ENCODE data around the gene CADM1.

The CADM1 gene

DNA sequence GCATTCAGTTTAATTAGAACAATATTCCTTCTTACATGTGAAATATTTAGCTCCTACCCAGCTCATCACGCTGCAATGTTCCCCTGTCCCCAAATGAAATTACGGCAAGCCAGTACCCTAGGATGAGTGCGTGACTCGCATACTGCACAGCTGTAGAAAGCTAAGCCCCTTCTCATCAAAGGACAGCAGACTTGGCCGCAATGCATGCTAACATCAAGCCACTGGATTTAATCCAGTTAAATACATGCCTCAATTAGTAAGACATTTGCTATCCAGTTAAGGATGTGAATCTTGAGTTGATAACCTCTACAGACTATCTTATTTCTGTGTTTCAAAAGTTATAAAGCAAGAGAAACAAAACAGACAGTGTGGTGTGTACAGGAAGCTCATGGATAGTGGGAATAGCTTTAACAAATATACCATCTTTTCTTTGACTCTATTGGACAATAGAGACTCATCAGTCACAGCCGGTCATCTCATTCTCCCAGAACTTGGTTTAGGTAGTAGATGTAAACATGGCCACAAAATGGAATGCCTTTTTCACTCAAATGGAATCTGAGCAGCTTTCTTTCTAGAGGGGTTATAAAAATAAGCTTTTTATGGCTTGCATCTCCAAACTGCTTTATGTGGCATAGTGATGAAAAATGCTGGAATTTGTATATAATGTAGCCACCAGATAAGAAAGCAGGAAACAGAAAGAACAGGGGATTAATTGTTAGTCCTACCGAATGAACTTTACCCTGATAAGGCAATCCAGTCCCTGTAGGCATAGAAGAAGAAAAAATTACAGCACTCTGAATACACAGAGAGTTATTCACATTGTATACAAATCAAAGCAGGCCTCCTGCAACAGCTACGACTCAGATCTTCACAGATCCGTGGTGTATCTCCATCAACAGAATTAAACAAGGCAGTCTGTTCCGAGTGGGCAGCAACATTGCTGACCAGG, 224.1 kb downstream of the CADM1 start:
- no peak for DNase-seq (ENCODE audit: low read depth in 2 of 2)

- no peak for DNase-seq (ENCODE audit: low read depth in 2 of 2)
Observed at GRCh38 chr11:115276799-115277198, 227.4 kb downstream of the CADM1 start.

DNA sequence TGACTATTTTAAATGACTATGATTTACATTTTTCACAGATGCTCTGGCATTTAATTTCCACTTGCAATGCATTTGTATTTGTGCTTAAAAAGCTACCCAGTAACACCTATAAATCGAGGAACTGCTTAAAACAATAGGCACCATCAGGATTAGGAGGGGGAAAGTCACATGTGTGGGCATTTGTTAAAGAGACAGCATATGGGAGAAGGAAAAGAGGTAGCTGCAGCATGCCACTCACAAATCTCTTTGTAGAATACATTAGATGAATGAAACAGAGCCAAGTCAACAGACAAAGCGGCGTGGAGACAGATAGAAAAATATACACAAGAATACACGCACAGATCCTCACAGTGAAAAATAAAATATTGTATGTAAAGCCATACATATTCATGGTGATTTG, 228.0 kb downstream of the CADM1 start:
- no peak for DNase-seq (ENCODE audit: low read depth in 2 of 2)

DNA sequence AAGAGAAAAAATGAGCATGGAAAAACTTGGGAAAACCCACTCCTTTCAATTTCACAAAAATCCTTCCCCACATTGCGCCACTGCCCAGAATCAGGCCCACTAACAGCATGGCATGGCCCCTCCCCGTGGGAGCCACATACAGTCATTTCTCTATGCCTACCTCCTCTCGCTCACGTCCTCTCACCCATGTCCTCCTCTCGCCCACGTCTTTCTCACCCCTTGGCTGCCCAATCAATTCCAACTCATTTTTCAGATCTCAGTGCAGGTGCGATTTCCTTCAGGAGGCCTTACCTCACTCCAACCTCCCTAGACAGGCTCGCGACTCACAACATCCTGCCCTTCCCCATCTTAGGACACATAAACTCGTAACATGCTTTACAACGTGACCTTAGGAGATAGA, 229.2 kb downstream of the CADM1 start:
- no peak for DNase-seq (ENCODE audit: low read depth in 2 of 2)

DNA sequence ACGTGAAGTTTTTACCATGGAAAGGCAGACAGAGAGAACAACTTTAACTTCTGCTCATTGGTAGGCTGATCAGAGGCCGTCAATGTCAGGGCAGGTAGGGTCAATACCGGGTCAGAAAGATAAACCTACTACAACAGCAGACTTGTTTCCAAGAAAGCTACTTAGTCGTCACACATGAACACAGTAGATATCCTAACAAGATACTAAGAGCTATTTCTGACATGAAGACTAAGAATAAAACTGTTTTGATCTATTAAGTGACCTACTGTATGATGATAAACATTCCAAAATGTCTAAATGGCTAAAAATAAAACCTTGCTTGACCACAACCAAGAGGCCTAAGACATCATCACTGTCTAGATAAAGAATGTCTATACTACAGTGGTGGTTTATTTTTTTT, 231.3 kb downstream of the CADM1 start:
- no peak for DNase-seq (ENCODE audit: low read depth in 2 of 2)

- DNase-seq (ENCODE audit: low read depth in 2 of 2): no peak
Observed at GRCh38 chr11:115271643-115272042, 232.6 kb downstream of the CADM1 start.

GRCh38 chr11:115269191-115269950, 234.8 kb downstream of the CADM1 start:
- DNase-seq (ENCODE audit: low read depth in 2 of 2): no peak

DNA sequence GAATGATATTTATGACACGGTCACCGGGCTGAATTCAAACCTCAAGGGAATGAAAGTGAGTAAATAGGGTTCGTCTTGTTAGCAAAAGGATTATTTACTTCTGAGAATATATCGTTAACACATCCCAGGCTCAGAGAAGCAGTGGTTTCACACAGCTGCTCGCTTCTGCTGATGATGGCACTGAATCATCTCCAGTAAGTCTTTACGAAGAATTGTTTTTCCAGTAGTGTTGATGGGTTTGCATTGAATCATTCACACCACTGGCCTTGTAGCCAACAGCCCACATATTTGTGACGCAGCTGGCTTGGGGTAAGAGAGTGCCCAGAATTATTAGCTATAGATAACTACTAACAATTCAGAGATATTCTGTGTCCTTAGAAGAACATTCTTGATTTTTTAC, 236.3 kb downstream of the CADM1 start:
- DNase-seq (ENCODE audit: low read depth in 2 of 2): no peak

- DNase-seq (ENCODE audit: low read depth in 2 of 2): no peak
Observed at GRCh38 chr11:115267238-115267781, 236.9 kb downstream of the CADM1 start.

DNA sequence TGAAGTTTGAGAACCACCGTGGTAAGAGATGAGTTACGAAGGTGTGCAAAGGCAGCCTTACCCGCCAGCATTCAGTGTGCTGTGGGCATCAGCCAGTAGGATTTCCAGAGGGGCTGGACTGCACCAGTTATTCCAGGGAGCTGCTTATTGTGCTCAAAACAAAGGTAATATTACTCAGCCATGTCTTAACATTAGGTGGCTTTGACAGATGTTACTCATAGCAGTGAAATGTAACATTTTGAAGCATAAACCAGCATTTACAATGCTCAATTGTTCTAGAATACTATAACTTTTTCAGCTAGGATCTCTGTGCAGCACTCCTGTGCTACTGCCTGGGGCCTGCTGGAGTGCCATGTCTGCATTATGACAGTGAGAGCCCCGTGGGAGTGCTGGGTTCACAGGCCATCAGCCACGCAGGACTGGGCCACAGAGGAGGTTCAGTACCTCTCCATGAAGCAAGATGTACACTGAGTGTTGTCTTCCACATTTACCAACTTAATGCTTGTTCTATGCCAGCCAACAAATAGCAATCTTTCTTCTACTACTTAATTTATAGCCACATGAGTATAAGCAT, 238.1 kb downstream of the CADM1 start:
- DNase-seq (ENCODE audit: low read depth in 2 of 2): no peak

- no peak for DNase-seq (ENCODE audit: low read depth in 2 of 2)
Observed at GRCh38 chr11:115263799-115264656, 240.2 kb downstream of the CADM1 start.

DNA sequence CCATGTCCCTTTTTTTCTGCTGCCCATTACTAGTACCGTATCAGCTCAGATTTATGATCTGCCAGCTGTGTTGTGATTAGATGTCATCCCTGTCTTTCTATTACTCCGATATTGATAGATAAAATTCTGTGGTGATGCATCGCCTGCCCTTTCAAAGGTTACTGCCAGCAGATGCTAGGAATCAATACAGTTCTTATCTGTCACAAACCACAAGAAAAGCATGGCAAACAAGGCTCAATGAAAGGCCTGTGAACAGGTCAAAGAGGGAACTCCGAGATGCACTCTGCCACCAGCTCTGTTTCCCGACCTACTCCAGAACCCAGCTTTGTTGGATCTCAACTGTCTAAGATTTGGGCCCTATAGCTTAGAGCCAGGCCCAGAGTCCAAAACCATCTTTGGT, 246.0 kb downstream of the CADM1 start:
- DNase-seq (ENCODE audit: low read depth in 2 of 2): no peak

- DNase-seq (ENCODE audit: low read depth in 2 of 2): no peak
Observed at GRCh38 chr11:115257678-115258077, 246.5 kb downstream of the CADM1 start.

DNA sequence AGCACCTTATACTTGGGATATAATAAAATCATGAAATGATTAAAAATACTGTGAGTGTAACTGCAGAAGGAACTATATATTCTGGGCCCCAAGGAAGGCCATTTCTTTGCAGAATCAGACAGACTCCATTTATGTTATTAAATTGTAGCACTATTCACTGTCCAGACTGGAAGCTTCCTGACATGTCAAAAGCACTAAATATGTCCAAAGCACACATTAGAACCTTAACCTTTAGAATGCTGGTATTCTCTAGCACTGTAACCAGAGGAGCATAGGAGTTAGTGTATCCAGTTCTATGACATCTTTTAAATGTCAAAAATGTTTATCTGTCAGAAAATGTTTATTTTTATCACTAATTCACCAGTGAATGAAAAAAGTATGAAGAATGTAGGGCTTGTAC, 246.9 kb downstream of the CADM1 start:
- DNase-seq (ENCODE audit: low read depth in 2 of 2): no peak

DNA sequence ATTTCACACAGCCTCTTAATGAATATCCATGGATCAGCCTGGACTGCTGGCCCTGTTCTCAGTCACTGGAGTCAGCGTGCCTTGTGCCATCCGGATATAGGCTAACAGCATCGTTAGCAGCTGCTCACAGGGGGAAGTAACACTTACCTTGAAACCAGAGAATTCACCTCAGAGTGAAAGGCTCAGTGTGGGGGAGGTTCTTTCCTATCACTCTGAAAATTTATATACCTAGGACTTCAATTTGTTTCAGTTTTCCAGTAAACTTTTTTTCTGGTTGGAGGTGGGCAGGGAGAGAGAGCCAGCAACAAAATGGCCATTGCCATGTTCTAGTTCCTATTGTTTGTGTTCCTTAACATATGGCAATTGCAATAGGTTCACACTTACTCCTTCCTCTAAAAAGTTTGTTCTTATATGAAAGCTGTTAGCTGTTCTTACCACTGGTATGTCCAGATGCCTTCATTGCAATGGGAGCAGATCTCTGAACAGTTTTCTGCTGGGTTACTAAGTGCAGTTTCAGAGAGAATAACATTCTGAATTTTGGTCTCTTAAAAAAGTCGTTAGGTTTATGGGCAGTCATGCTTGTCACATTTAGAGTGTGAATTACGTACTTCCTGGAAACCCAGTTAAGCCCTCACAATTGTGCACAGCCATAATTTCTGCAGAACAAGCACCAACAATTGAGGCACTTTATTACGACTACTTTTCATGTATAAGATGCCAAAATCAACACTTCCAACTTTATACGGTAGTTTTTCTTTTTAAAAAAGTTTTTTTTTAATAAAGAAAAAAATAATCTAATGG, 247.6 kb downstream of the CADM1 start:
- DNase-seq (ENCODE audit: low read depth in 2 of 2): no peak

GRCh38 chr11:115255006-115255762, 249.0 kb downstream of the CADM1 start:
- DNase-seq (ENCODE audit: low read depth in 2 of 2): no peak

DNA sequence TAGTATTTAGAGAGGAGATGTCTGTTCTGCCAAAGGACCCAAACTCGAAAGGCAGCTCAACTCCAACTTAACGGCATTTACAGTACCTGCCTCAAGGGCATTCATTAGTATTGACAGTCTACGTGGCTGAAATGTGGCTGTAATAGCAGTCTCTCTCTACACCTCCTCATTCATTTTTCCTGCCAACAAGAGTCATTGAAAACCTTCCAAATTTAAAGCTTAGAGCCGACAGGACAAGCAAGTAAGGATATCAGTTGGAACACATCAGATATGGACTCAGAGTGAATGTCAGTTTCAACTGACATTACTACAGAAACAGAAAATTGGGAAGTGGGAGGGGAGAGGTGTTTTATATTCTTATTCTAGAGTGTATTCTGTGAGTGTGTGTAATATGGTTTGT, 253.1 kb downstream of the CADM1 start:
- DNase-seq (ENCODE audit: low read depth in 2 of 2): no peak

DNA sequence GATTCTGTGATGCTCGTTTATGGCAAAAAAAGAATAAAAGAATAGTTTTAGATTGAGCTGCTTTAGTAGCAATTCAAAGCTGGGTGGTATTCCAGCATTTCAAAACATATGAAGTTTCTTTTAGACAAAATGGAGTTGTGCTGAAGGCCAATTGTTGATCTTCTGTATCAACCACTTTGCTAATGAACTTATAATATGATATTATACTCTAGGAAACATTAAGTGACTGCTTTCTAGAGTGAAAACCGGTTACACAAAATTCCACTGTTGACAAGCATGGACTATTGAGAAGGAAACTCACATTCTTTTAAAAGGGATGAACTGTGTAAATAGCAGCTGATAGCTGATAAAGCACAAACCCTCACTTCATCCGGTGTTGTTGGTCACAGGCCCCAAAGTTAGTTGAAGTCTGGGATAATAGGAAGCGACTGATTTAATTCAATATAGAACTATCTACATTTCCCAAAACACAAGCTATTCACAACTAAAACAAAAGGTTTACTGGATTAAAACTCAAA, 255.1 kb downstream of the CADM1 start:
- no peak for DNase-seq (ENCODE audit: low read depth in 2 of 2)

DNA sequence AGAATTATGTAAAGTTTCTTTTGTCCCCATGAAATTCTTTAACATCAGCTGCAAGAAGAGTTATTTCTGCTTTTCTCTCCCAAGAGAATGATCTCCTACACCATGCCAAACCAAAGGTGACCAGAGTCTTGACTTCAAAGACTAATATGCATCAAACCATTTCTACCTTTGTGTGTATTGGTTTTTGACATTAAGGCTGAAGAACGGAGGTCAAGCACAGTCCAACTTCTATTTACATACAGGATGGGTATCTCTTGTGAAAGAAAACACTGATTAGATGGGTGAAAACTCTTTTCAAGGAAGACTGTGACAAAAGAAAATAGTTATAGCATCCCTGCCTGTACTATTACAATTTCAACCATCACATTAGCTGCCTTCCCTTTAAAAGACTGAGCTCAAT, 256.3 kb downstream of the CADM1 start:
- DNase-seq (ENCODE audit: low read depth in 2 of 2): no peak

DNA sequence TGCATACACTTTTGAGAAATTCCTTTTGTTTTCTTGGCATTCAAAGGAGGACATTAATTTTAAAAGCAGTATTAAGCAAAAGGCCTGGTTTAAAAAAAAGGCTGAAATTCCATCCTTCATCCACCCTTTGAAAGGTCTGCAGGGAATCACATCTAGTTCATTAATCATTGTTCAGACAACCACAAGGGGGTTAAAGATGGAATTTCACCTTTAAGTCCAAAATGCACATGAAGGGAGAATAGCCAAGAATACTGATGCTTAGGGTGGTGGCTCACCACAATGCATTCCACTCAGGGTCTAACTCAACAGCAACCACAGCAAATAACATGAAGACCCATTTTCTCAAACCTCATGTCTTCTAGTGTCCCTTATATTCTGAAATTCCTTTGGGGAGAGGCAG, 256.9 kb downstream of the CADM1 start:
- no peak for DNase-seq (ENCODE audit: low read depth in 2 of 2)
